HEK293 (cell line): ENCODE results near the gene ZNF436.
A peak's percentile ranks its signal among the peaks of the same experiment; 100 is the strongest.

Source experiments
- CTCF ChIA-PET: fragments of 350-600 bp; formaldehyde crosslinking; extraction: SDS; loops from one replicate; lab custom pipeline; 2021; ENCODE audit warnings: antibody characterized with exemption; lab: Yijun Ruan, JAX
- POLR2A ChIA-PET: fragments of 300-600 bp; formaldehyde crosslinking; extraction: SDS; loops from one replicate; lab custom pipeline; 2020; ENCODE audit warnings: antibody characterized with exemption, inconsistent platforms; lab: Yijun Ruan, JAX
- H3K27ac ChIP-seq: fragments of 200-500 bp; sonication (Bioruptor generic); 2 replicates; pipeline ENCODE4 v1.5.1; 2014; ENCODE audit warnings: low read depth, low read length, control low read depth, inconsistent platforms; ENCODE audit errors: extremely low read depth
- H3K36me3 ChIP-seq, 2 experiments: fragments of 200-500 bp in 1 of 2; sonication (Bioruptor generic) in 1 of 2; 1 replicate in 1 of 2; 2 replicates in 1 of 2; pipeline ENCODE4 v1.5.1; 2014 to 2017; ENCODE audit warnings: inconsistent platforms in 2 of 2, low read length in 2 of 2; ENCODE audit not compliant: control insufficient read depth in 2 of 2, insufficient read depth in 1 of 2
- H3K4me1 ChIP-seq: fragments of 200-500 bp; sonication (Bioruptor generic); 2 replicates; pipeline ENCODE4 v1.5.1; 2014; ENCODE audit warnings: mild to moderate bottlenecking, low read length, inconsistent platforms; ENCODE audit not compliant: control insufficient read depth, insufficient read depth
- H3K4me3 ChIP-seq: 2 replicates; pipeline ENCODE4 v1.5.1; 2011; ENCODE audit warnings: low read depth, mild to moderate bottlenecking, control low read depth, low read length, moderate library complexity
- H3K9me3 ChIP-seq: fragments of 200-500 bp; sonication (Bioruptor generic); 2 replicates; pipeline ENCODE4 v1.5.1; 2014; ENCODE audit warnings: low read depth, low read length, inconsistent platforms; ENCODE audit not compliant: control insufficient read depth, insufficient read depth
- EGR2 ChIP-seq: fragments of 450-650 bp; formaldehyde crosslinking; IDR thresholded peaks from 2 replicates; pipeline ENCODE4 v1.5.1; 2016; ENCODE audit warnings: low read depth, missing biosample characterization, missing genetic modification characterization
- GFI1B ChIP-seq: fragments of 450-650 bp; formaldehyde crosslinking; IDR thresholded peaks from 2 replicates; pipeline ENCODE4 v1.5.1; 2016; ENCODE audit warnings: missing biosample characterization, missing genetic modification characterization
- KLF8 ChIP-seq: fragments of 450-650 bp; formaldehyde crosslinking; IDR thresholded peaks from 2 replicates; pipeline ENCODE4 v1.5.1; 2016; ENCODE audit warnings: missing biosample characterization, missing genetic modification characterization
- MYNN ChIP-seq: fragments of 450-650 bp; formaldehyde crosslinking; IDR thresholded peaks from 2 replicates; pipeline ENCODE4 v1.5.1; 2016; ENCODE audit warnings: missing biosample characterization, missing genetic modification characterization, borderline replicate concordance
- SALL2 ChIP-seq: fragments of 450-650 bp; formaldehyde crosslinking; IDR thresholded peaks from 2 replicates; pipeline ENCODE4 v1.5.0; 2017; ENCODE audit warnings: missing biosample characterization, mild to moderate bottlenecking, missing genetic modification characterization, borderline replicate concordance
- SCRT2 ChIP-seq: fragments of 450-650 bp; formaldehyde crosslinking; IDR thresholded peaks from 2 replicates; pipeline ENCODE4 v1.5.1; 2016; ENCODE audit warnings: missing biosample characterization, missing genetic modification characterization
- SP7 ChIP-seq: fragments of 450-650 bp; formaldehyde crosslinking; IDR thresholded peaks from 2 replicates; pipeline ENCODE4 v1.5.1; 2016; ENCODE audit warnings: missing biosample characterization, missing genetic modification characterization
- ZBTB17 ChIP-seq: fragments of 450-650 bp; formaldehyde crosslinking; IDR thresholded peaks from 2 replicates; pipeline ENCODE4 v1.5.1; 2016; ENCODE audit warnings: missing biosample characterization, missing genetic modification characterization
- ZFHX2 ChIP-seq: fragments of 450-650 bp; formaldehyde crosslinking; conservative IDR thresholded peaks from 2 replicates; pipeline ENCODE4 v1.5.1; 2016; ENCODE audit warnings: missing biosample characterization, missing genetic modification characterization
- ZNF335 ChIP-seq: fragments of 450-650 bp; formaldehyde crosslinking; conservative IDR thresholded peaks from 2 replicates; pipeline ENCODE4 v1.5.1; 2016; ENCODE audit warnings: missing biosample characterization, missing genetic modification characterization
- ZNF341 ChIP-seq: fragments of 450-650 bp; formaldehyde crosslinking; IDR thresholded peaks from 2 replicates; pipeline ENCODE4; 2016; ENCODE audit warnings: low read depth, missing biosample characterization, missing genetic modification characterization
- ZNF404 ChIP-seq: fragments of 450-650 bp; formaldehyde crosslinking; IDR thresholded peaks from 2 replicates; pipeline ENCODE4 v1.5.1; 2017; ENCODE audit warnings: missing biosample characterization, missing genetic modification characterization
- ZNF473 ChIP-seq: fragments of 450-650 bp; formaldehyde crosslinking; IDR thresholded peaks from 2 replicates; pipeline ENCODE4 v1.5.1; 2017; ENCODE audit warnings: missing biosample characterization, missing genetic modification characterization
- ZNF555 ChIP-seq: fragments of 450-650 bp; formaldehyde crosslinking; conservative IDR thresholded peaks from 2 replicates; pipeline ENCODE4 v1.5.1; 2017; ENCODE audit warnings: missing biosample characterization, mild to moderate bottlenecking, missing genetic modification characterization, inconsistent platforms
- ZNF624 ChIP-seq: fragments of 450-650 bp; formaldehyde crosslinking; IDR thresholded peaks from 2 replicates; pipeline ENCODE4 v1.5.1; 2017; ENCODE audit warnings: missing biosample characterization, missing genetic modification characterization
- ZNF658 ChIP-seq: fragments of 450-650 bp; formaldehyde crosslinking; IDR thresholded peaks from 2 replicates; pipeline ENCODE4; 2016; ENCODE audit warnings: missing biosample characterization, missing genetic modification characterization
- ZNF660 ChIP-seq: fragments of 450-650 bp; IDR thresholded peaks from 2 replicates; pipeline ENCODE4 v1.5.1; 2018; ENCODE audit warnings: missing biosample characterization, mild to moderate bottlenecking, missing genetic modification characterization
- ZNF76 ChIP-seq: fragments of 450-650 bp; formaldehyde crosslinking; IDR thresholded peaks from 2 replicates; pipeline ENCODE4; 2016; ENCODE audit warnings: low read depth, missing biosample characterization, missing genetic modification characterization, borderline replicate concordance
- ZNF791 ChIP-seq: fragments of 450-650 bp; formaldehyde crosslinking; IDR thresholded peaks from 2 replicates; pipeline ENCODE4 v1.5.1; 2016; ENCODE audit warnings: missing biosample characterization, missing genetic modification characterization
- ZNF843 ChIP-seq: fragments of 450-650 bp; formaldehyde crosslinking; IDR thresholded peaks from 2 replicates; pipeline ENCODE4 v1.5.1; 2016; ENCODE audit warnings: missing biosample characterization, missing genetic modification characterization
- TF ChIP-seq, protein P1 (sequence below): fragments of 450-650 bp; formaldehyde crosslinking; IDR thresholded peaks from 2 replicates; pipeline ENCODE4 v1.5.1; 2016; ENCODE audit warnings: missing biosample characterization, missing genetic modification characterization

Gene ZNF436

DNA sequence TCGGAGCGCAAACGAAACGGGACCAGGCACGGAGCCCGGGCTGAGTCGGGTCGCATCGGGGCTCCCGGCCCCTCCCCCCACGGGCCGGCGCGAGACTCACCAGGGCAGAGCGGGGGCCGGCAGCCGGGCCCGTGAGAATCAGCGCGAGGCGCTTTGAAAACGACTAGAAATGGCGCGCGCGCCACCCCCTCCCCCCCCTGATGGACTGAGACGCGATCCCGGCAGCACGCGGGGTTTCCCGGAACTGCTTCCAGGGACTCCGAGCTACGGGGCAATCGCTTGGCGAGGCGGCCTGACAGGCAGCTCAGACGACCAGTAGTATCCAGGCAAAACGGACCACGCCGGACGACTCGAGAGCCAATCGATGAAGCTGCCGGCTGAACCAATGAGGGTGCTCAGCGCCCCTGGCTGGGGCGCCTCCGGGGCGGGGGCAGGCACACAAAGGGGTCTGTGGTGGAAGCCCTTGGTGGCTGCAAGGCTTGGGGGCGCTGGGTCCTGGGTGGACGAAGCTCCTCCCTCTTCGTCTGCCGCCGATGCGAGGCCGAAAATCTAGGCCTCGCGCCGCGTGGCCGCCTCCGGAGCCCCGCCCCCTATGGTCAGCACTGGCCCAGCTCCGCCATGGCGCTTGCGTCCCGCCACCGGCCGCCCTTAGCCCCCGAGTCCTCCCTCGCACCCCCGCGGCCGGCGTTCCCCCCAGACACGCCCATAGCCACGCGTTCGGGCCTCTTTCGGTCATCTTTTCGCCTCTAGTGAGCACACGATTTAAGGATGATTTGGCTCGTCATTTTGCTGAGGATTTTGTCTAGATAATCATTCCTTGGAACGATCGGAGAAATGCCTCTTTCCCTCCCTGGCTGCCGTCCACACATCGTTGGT lies 25.3 kb downstream of the ZNF436 start, which contains the start of gene HNRNPR (continued):
- TF ChIP-seq KLF8 (peak; percentile 82), ZNF404 (no peak), ZNF76 (tag by site-specific recombination) (peak; percentile 76; the same call in 1 of the 2 replicates), ZNF473 (tag by site-specific recombination) (no peak), SALL2 (tag by site-specific recombination) (no peak), SP7 (peak; percentile 70)
- TF ChIP-seq, protein P1, sequence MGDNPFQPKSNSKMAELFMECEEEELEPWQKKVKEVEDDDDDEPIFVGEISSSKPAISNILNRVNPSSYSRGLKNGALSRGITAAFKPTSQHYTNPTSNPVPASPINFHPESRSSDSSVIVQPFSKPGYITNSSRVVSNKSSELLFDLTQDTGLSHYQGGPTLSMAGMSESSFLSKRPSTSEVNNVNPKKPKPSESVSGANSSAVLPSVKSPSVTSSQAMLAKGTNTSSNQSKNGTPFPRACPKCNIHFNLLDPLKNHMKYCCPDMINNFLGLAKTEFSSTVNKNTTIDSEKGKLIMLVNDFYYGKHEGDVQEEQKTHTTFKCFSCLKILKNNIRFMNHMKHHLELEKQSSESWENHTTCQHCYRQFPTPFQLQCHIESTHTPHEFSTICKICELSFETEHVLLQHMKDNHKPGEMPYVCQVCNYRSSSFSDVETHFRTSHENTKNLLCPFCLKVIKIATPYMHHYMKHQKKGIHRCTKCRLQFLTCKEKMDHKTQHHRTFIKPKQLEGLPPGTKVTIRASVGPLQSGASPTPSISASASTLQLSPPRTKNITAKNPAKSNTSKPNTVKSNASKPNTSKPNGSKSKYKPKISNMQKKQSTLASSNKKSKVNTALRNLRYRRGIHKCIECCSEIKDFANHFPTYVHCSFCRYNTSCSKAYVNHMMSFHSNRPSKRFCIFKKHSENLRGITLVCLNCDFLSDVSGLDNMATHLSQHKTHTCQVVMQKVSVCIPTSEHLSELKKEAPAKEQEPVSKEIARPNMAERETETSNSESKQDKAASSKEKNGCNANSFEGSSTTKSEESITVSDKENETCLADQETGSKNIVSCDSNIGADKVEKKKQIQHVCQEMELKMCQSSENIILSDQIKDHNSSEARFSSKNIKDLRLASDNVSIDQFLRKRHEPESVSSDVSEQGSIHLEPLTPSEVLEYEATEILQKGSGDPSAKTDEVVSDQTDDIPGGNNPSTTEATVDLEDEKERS (tag by site-specific recombination), result no peak
- TF ChIP-seq, all 188 proteins: peak for 60

DNA sequence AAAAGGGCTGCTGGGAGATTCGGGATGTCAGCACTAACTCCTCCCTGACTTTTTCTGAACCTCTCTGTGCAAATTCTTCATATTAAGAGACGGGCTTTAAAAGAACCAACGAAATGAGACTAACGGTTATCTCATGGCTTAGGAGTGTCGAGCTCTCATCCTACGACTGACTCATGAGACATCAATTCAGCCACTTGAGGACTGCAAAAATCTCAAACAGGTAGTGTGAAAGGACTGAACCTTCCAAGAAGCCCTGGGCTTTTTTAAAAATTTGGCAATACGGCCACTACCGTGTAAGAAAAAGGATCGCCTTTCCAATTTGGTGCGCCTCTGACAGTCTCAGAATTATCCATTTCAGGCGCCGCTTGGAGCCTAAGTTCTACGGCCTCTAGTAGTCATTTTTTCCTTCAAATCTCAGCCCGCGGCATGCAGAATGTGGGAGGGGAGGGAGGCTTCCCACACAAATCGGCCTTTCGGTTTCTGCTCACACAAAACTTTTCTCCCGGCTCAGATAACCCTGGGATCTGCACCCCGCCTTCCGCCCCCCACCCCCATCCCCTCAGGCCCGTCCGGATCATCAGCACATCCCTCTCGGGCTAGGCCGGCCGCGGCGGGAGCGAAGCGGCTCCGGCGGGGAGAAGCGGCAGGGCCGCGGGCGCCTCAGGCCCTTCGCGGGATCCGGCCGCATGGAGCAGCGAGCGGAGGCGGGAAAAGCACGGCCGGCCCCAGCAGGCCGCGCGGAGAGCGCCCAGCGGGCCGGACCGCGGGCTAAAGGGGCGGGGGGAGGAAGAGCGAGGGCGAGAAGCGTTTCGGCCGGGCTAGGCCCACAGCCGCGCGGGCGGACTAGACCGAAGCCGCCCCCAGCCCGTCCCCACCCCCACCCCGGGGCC lies 26.2 kb downstream of the ZNF436 start:
- no peaks in the 10 kb centered on the region for H3K9me3 ChIP-seq
- peak overlapping the region; percentile 96 for H3K27ac ChIP-seq
- H3K4me1 ChIP-seq, result peaks cover 14% of the 10 kb centered on the region
- TF ChIP-seq ZNF791, result no peak
- 0 out of 2 replicates have a peak, but pooled peaks have one; percentile 26 for TF ChIP-seq EGR2 (tag by site-specific recombination)
- TF ChIP-seq SP7, result 0 out of 2 replicates have a peak, but pooled peaks have one; percentile 8
- no peak for TF ChIP-seq ZNF555
- TF ChIP-seq GFI1B (tag by site-specific recombination), result peak; percentile 43; the same call in 1 of the 2 replicates
- peak; percentile 67; the same call in 1 of the 2 replicates for TF ChIP-seq ZFHX2
- no peak for TF ChIP-seq ZNF843 (tag by site-specific recombination)
- TF ChIP-seq ZNF341 (tag by site-specific recombination), result 0 out of 2 replicates have a peak, but pooled peaks have one; percentile 5
- 0 out of 2 replicates have a peak, but pooled peaks have one; percentile 43 for TF ChIP-seq MYNN (tag by site-specific recombination)
- no peak for TF ChIP-seq ZNF658 (tag by site-specific recombination)
- peak; percentile 71 for TF ChIP-seq SCRT2 (tag by site-specific recombination)
- peak; percentile 40 for TF ChIP-seq ZNF335 (tag by site-specific recombination)
- TF ChIP-seq ZNF624 (tag by site-specific recombination), result no peak
- TF ChIP-seq ZBTB17, result peak; percentile 88
- 0 out of 2 replicates have a peak, but pooled peaks have one; percentile 68 for TF ChIP-seq ZNF660 (tag by site-specific recombination)
- H3K4me3 ChIP-seq, result peak overlapping the region; percentile 84
- ChIA-PET POLR2A (interaction anchor here (0.7 to 2.3 kb wide), 18 partner anchors 9 to 1190 kb away, joined by 3 to 121 read pairs (median 8); partner anchors contain the start of genes ASAP3, E2F2 and ZNF436), CTCF (interaction anchor here (2.8 kb wide), 1 partner anchor 60 kb away, joined by 25 read pairs; no protein-coding TSS in a partner anchor)
- H3K36me3 ChIP-seq, result peaks cover 0 to 31% of the 10 kb centered on the region in 2 experiments; a peak in 1 of 3 replicates
